ENCODE data around the gene ABCB8. TPM values are rescaled to one million over a fixed set of nuclear protein-coding genes. Genes with fewer than 3 reads are reported as not detected.

ABCB8 gene
- total and polyA plus RNA-seq, 9 of the 15 experiments (the other 6 are each of a cell fraction or from before 2014, with no cell fraction given) = 7.6 to 106 (median 36.3) TPM

- no peak for TF ChIP-seq TBP (optimal IDR thresholded peaks at IDR 0.05; ENCODE audit: low read depth, low read length)
- TF ChIP-seq BRD4 (IDR thresholded peaks at IDR 0.05) = no peak
- TF ChIP-seq MTA1 (IDR thresholded peaks at IDR 0.05; ENCODE audit: borderline replicate concordance) = no peak
- no peak for TF ChIP-seq MXD1 (CRISPR knock-in tag; IDR thresholded peaks at IDR 0.05; ENCODE audit: borderline replicate concordance, poor library complexity, severe bottlenecking)
- TF ChIP-seq FOXP4 (CRISPR knock-in tag; IDR thresholded peaks at IDR 0.05; ENCODE audit: borderline replicate concordance) = 0 out of 2 replicates have a peak, but pooled peaks have one; percentile 29
- TF ChIP-seq HDGF (IDR thresholded peaks at IDR 0.05) = no peak
- TF ChIP-seq NFXL1 (CRISPR knock-in tag; IDR thresholded peaks at IDR 0.05) = no peak
- peak; percentile 6; the same call in 1 of the 2 replicates for TF ChIP-seq POLR2G (IDR thresholded peaks at IDR 0.05; ENCODE audit: low read depth, low read length)
- TF ChIP-seq HNRNPK (IDR thresholded peaks at IDR 0.05; ENCODE audit: low read depth, low read length, poor library complexity, severe bottlenecking) = no peak
- peak; percentile 66 for TF ChIP-seq RBM22 (IDR thresholded peaks at IDR 0.05; ENCODE audit: low read depth, low read length, poor library complexity, severe bottlenecking)
- TF ChIP-seq TSC22D4 (tag; IDR thresholded peaks at IDR 0.05) = no peak
- no peak for TF ChIP-seq MCM7 (IDR thresholded peaks at IDR 0.05)
- no peak for TF ChIP-seq ZNF589 (CRISPR knock-in tag; IDR thresholded peaks at IDR 0.05; ENCODE audit: low read depth)
- TF ChIP-seq RCOR1 (IDR thresholded peaks at IDR 0.05; ENCODE audit: borderline replicate concordance in 1 of 2, low read depth in 2 of 2, low read length in 2 of 2) = no peak
- TF ChIP-seq ZNF586 (CRISPR knock-in tag; conservative IDR thresholded peaks at IDR 0.05) = no peak
- no peak for TF ChIP-seq POLR3G (IDR thresholded peaks at IDR 0.05; ENCODE audit: extremely low read depth, insufficient read length, insufficient replicate concordance)
- TF ChIP-seq E2F6 (IDR thresholded peaks at IDR 0.05; ENCODE audit: borderline replicate concordance in 1 of 2, extremely low read depth in 1 of 2, insufficient read depth in 1 of 2, insufficient read length in 1 of 2, low read depth in 1 of 2, low read length in 1 of 2, poor library complexity in 1 of 2, severe bottlenecking in 1 of 2) = no peak
- no peak for TF ChIP-seq KLF6 (CRISPR knock-in tag; IDR thresholded peaks at IDR 0.05; ENCODE audit: borderline replicate concordance)
- TF ChIP-seq ZKSCAN1 (IDR thresholded peaks at IDR 0.05; ENCODE audit: low read depth, low read length) = no peak
- no peak for TF ChIP-seq ZC3H11A (IDR thresholded peaks at IDR 0.05; ENCODE audit: low read depth, low read length)
- TF ChIP-seq GATAD2B (IDR thresholded peaks at IDR 0.05; ENCODE audit: borderline replicate concordance) = no peak
- no peak for TF ChIP-seq CREB3 (tag; conservative IDR thresholded peaks at IDR 0.05; ENCODE audit: low read depth)
- TF ChIP-seq RFX7 (CRISPR knock-in tag; IDR thresholded peaks at IDR 0.05) = no peak
- TF ChIP-seq MBD2 (IDR thresholded peaks at IDR 0.05; ENCODE audit: borderline replicate concordance, low read depth) = 0 out of 2 replicates have a peak, but pooled peaks have one; percentile 10
- TF ChIP-seq SNIP1 (IDR thresholded peaks at IDR 0.05; ENCODE audit: low read depth) = no peak
Measured at GRCh38 chr7:151077705-151078232, 49.5 kb downstream of the ABCB8 start (continued).

Data from K562 (cell line).